ENCODE data around the gene LZTR1.
"Not testable (repeated sequence)": the region's sequence is repeated elsewhere in the genome, so short reads cannot be mapped to it uniquely, and the experiment has no call there.

Gene LZTR1

GRCh38 chr22:20981787-20982562 is at the start of gene LZTR1:
TSS of gene LZTR1 (plus strand) at chr22:20982297. CDS start at chr22:20982372, 75 bp downstream.
- DNase-seq (ENCODE audit: low read depth in 2 of 2) = peak; percentile 58 to 66

GRCh38 chr22:20933910-20934309 is 48.2 kb upstream of the LZTR1 start:
- no peak for DNase-seq (ENCODE audit: low read depth in 2 of 2)

- not testable (repeated sequence) for DNase-seq (ENCODE audit: low read depth in 2 of 2)
Observed at GRCh38 chr22:20935049-20935448, 47.0 kb upstream of the LZTR1 start.

GRCh38 chr22:20935780-20936539 is 46.1 kb upstream of the LZTR1 start:
- DNase-seq (ENCODE audit: low read depth in 2 of 2) = not testable (repeated sequence)

- no peak for DNase-seq (ENCODE audit: low read depth in 2 of 2)
Observed at GRCh38 chr22:20937031-20937793, 44.9 kb upstream of the LZTR1 start.

GRCh38 chr22:20937794-20938671 is 44.1 kb upstream of the LZTR1 start:
- DNase-seq (ENCODE audit: low read depth in 2 of 2) = no peak

- not testable (repeated sequence) for DNase-seq (ENCODE audit: low read depth in 2 of 2)
Observed at GRCh38 chr22:20939457-20940185, 42.5 kb upstream of the LZTR1 start.

GRCh38 chr22:20940186-20940651 is 41.9 kb upstream of the LZTR1 start:
- DNase-seq (ENCODE audit: low read depth in 2 of 2) = no peak

- DNase-seq (ENCODE audit: low read depth in 2 of 2) = no peak
Observed at GRCh38 chr22:20940904-20941385, 41.2 kb upstream of the LZTR1 start.

- DNase-seq (ENCODE audit: low read depth in 2 of 2) = not testable (repeated sequence)
Observed at GRCh38 chr22:20942203-20942902, 39.7 kb upstream of the LZTR1 start.

- no peak for DNase-seq (ENCODE audit: low read depth in 2 of 2)
Observed at GRCh38 chr22:20943104-20943933, 38.8 kb upstream of the LZTR1 start.

- no peak for DNase-seq (ENCODE audit: low read depth in 2 of 2)
Observed at GRCh38 chr22:20944042-20944441, 38.1 kb upstream of the LZTR1 start.

GRCh38 chr22:20945578-20945934 is 36.5 kb upstream of the LZTR1 start:
- no peak for DNase-seq (ENCODE audit: low read depth in 2 of 2)

GRCh38 chr22:20946080-20946986 is 35.8 kb upstream of the LZTR1 start:
- no peak for DNase-seq (ENCODE audit: low read depth in 2 of 2)

- no peak for DNase-seq (ENCODE audit: low read depth in 2 of 2)
Observed at GRCh38 chr22:20946991-20947390, 35.1 kb upstream of the LZTR1 start.

GRCh38 chr22:20948450-20948849 is 33.6 kb upstream of the LZTR1 start:
- no peak for DNase-seq (ENCODE audit: low read depth in 2 of 2)

GRCh38 chr22:20948989-20949388 is 33.1 kb upstream of the LZTR1 start:
- no peak for DNase-seq (ENCODE audit: low read depth in 2 of 2)

- DNase-seq (ENCODE audit: low read depth in 2 of 2) = no peak
Observed at GRCh38 chr22:20949698-20950183, 32.4 kb upstream of the LZTR1 start.
